Stimulated activated CD4-positive, alpha-beta T cell treated with anti-CD3 and anti-CD28 coated beads, Interleukin-15, amount 100 ng/mL, for 24 hours (primary cell): Measurements from ENCODE around the gene BEST2.
"Not testable (repeated sequence)": the region's sequence is repeated elsewhere in the genome, so short reads cannot be mapped to it uniquely, and the experiment has no call there.

ENCODE experiments used
- DNase-seq: peaks from one replicate; pipeline ENCODE4 v3.0.0-alpha.2; 2020

Gene BEST2

GRCh38 chr19:12788682-12789097, 37.1 kb downstream of the BEST2 start:
- peak; percentile 55 for DNase-seq

- DNase-seq: peak; percentile 55
Observed at GRCh38 chr19:12789098-12789903, 37.7 kb downstream of the BEST2 start.

DNA sequence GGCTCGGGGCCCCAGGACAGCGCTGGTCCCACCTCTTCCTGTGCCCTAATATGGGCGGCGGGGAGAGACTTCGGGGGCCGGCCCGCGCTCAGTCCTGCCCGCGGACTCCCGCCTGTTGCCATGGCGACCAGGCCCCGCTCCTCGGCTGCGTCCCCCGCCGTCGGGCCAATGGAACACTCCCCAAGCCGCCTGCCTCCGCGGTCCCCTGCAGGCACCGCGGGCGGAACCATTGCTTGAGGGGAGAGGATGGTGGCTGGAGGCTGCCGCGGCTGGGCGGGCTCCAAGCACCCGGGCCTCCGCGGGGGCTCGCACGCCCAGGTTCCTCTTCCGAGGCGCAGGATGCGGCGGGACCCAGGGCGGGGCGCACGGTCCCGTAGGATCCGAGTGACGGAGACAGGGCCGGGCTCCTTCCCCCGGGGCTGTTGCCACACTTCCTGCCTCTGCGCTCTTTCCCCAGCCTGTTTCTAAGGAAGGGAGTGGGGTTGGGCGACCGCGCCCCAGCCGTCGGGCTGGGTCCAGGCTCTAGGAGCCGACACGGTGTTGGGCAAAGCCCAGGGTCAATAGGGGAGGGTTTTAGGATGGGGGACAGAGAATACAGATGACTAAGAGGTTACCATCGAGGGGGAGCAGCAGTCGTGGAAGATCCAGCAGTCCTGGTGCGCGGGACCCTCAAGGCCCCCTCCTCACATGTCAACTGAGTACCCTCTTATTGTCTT, 38.5 kb downstream of the BEST2 start:
- peak; percentile 98 for DNase-seq

DNA sequence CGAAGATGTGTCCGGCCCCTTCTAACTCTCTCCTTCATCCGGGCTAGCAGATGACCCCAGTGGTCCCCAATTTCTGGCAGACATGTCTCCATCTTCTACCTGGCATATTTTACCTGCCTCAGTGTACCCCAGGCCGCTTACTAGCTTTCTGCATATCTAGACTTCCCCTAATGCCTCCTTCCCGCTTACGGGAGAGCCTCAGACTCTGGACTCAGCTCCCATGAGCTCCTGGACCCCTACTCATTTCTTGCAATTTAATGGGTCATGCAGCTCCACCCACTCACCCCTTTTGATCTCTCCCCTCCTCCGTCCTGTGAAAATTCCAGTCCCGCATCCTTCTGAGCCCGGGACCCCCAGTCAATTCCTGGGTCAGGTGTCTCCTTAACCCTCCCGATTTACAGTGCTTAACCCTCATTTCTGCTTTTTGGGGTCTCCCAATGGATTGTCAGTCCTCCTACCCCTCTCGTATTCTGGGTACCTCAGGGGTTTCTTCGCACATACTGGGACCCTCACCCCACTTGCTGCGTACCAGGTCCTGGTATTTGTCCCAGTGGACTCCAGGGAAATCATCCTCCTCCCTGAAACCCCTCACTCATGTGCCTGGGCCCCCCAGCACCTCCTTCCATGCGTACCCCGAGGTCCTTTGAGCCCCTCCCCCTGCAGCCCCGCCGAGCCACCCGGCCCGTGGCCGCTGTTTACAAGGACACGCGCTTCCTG, 39.2 kb downstream of the BEST2 start:
- no peak for DNase-seq

DNA sequence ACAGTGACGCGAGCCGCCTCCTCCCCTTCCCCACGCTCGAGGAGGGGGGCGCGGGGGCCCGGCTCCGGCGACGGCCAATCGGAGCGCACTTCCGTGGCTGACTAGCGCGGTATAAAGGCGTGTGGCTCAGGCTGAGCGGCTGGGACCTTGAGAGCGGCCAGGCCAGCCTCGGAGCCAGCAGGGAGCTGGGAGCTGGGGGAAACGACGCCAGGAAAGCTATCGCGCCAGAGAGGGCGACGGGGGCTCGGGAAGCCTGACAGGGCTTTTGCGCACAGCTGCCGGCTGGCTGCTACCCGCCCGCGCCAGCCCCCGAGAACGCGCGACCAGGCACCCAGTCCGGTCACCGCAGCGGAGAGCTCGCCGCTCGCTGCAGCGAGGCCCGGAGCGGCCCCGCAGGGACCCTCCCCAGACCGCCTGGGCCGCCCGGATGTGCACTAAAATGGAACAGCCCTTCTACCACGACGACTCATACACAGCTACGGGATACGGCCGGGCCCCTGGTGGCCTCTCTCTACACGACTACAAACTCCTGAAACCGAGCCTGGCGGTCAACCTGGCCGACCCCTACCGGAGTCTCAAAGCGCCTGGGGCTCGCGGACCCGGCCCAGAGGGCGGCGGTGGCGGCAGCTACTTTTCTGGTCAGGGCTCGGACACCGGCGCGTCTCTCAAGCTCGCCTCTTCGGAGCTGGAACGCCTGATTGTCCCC, 39.9 kb downstream of the BEST2 start, which contains the start of gene JUNB:
Gene JUNB (plus strand): TSS at position 142 of the 706 bp plus-strand sequence. CDS start 286 bp downstream, at position 428.
- DNase-seq: peak; percentile 98

- DNase-seq: peak; percentile 81
Observed at GRCh38 chr19:12792051-12792852, 40.7 kb downstream of the BEST2 start.

GRCh38 chr19:12792853-12793289, 41.3 kb downstream of the BEST2 start:
- DNase-seq: peak; percentile 27

GRCh38 chr19:12793290-12794195, 42.0 kb downstream of the BEST2 start:
- DNase-seq: peak; percentile 95

GRCh38 chr19:12794196-12794941, 42.8 kb downstream of the BEST2 start:
- no peak for DNase-seq

GRCh38 chr19:12794971-12795381, 43.4 kb downstream of the BEST2 start:
- DNase-seq: no peak

DNA sequence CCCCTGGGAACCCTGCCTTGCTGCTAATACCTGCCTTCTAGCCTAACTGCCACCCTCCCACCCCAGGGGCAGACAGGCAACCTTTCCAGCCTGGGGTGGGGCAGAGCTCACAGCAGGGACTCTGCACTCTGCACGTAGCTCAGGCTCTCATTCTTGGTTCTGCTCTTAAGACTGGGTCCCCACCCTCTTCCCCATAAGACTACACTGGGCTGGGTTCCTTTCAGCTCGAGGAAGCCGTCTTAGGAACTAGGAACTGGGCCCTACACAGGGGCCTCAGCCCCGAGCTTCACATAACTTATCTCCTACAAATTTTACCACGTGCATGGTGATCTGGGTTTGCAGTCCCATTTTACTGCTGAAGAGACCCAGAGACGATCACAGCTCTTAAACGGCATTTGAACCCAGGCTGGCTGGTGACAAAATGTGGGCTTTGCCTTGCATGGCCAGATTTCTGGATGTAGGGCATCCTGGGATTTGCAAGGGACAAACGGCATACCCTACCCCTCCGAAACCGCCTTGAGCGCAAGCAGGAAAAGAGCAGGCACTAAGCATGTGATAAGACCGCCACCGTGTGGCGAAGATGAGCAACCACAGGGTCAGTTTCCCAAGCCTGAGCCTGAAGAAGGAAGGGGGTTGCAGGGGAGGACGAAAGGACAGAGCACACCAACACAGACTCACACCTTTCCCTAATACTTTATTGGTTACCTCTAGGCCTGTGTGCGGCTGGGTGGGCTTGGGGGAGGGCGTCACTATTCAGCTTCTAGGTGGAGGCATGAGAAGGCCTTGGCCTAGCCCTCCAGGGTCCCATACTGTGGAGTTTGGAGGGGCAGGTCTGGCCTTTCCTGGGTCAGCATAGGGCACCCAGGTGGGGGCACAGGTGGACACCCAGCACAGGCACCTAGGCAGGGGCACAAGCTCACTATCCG, 44.8 kb downstream of the BEST2 start:
- DNase-seq: peak; percentile 84

DNA sequence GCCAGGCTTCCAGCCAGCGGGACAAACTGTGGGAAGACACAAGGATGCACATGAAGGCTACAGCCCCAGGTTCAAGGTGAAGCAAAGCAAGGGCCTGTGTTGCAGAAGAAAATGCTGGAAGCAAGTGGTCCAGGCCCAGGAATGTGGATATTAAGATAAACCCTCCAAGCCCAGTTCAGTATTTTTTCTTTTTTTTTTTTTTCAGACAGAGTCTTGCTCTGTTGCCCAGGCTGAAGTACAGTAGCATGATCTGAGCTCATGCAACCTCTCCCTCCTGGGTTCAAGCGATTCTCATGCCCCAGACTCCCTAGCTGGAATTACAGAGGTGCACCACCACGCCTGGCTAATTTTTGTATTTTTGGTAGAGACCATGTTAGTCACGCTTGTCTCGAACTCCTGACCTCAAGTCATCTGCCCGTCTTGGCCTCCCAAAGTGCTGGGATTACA, 45.6 kb downstream of the BEST2 start:
- no peak for DNase-seq

DNA sequence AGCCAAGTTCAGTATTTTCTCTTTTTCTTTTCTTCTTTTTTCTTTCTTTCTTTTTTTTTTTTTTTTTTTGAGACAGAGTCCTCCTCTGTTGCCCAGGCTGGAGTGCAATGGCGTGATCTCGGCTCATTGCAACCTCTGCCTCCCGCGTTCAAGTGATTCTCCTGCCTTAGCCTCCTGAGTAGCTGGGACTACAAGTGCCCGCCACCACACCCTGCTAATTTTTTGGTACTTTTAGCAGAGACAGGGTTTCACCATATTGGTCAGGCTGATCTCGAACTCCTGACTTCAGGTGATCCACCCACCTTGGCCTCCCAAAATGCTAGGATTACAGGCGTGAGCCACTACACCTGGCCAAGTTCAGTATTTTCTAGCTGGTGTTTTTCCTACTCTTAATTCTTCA, 46.0 kb downstream of the BEST2 start:
- DNase-seq: not testable (repeated sequence)

DNA sequence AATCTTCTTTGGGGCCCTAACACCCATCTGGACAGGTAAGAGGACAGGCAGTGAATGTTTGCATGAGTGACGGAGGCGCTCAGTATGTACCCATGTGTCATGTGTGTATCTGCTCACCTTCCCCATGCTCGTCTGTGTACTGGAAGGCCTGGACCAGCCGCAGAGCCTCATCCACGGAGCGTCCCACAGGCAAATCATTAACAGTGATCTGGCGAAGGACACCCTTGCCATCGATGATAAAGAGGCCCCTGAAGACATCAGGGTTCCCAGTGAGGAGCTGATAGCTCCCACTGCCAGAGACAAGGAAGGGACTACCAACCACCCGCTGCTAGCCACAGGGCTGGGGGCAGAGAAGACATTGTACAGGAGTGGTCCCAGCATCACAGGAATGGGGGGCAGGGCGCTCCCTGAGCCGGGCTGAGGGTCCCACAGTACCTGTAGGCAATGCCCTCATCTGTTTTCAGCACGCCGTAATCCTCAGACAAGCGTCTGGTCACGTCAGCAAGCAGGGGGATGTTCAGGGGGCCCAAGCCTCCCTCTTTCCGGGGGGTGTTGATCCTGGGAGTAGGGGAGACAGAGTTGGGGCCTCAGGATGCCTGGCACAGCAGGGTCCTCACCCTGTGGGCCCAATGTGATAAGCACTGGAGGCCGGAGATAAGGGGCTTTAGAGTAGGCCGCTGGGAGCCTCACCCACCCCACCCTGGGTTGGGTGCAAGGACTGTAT, 48.3 kb downstream of the BEST2 start:
- no peak for DNase-seq

- no peak for DNase-seq
Observed at GRCh38 chr19:12800466-12800770, 48.8 kb downstream of the BEST2 start.

- DNase-seq: peak; percentile 48
Observed at GRCh38 chr19:12800923-12801465, 49.4 kb downstream of the BEST2 start.

- DNase-seq: peak; percentile 90
Observed at GRCh38 chr19:12801466-12802266, 50.1 kb downstream of the BEST2 start, which contains the start of the genes PRDX2 and THSD8. TSS of gene PRDX2 (minus strand) at chr19:12801800. CDS start at chr19:12801261, 539 bp downstream. TSS of gene THSD8 (plus strand) at chr19:12802069. CDS start at chr19:12802072, 3 bp downstream.
